Measurements from ENCODE around the gene ITGAE.

The ITGAE gene

GRCh38 chr17:3693141-3693540 lies 107.8 kb downstream of the ITGAE start:
- no peak for TF ChIP-seq CTCF (IDR thresholded peaks at IDR 0.05; ENCODE audit: borderline replicate concordance, control extremely low read depth, extremely low read depth, insufficient read depth, missing control alignments)
- in situ Hi-C loops (cut with MboI; ENCODE audit: low sequenced_read_pairs, unreplicated experiment): no loop called here

GRCh38 chr17:3692346-3692745 lies 108.6 kb downstream of the ITGAE start:
- DNase-seq (ENCODE audit: low spot score): no peak
- no peak for TF ChIP-seq CTCF (IDR thresholded peaks at IDR 0.05; ENCODE audit: borderline replicate concordance, control extremely low read depth, extremely low read depth, insufficient read depth, missing control alignments)
- in situ Hi-C loops (cut with MboI; ENCODE audit: low sequenced_read_pairs, unreplicated experiment): no loop called here

More at GRCh38 chr17:3693141-3693540, 107.8 kb downstream of the ITGAE start:
- no peak for DNase-seq (ENCODE audit: low spot score)

GRCh38 chr17:3691617-3692067 lies 109.3 kb downstream of the ITGAE start:
- peak; percentile 28 for TF ChIP-seq CTCF (IDR thresholded peaks at IDR 0.05; ENCODE audit: borderline replicate concordance, control extremely low read depth, extremely low read depth, insufficient read depth, missing control alignments)
- in situ Hi-C loops (cut with MboI; ENCODE audit: low sequenced_read_pairs, unreplicated experiment): no loop called here

GRCh38 chr17:3690094-3690715 lies 110.8 kb downstream of the ITGAE start:
- peak; percentile 32 for DNase-seq (ENCODE audit: low spot score)
- in situ Hi-C loops (cut with MboI; ENCODE audit: low sequenced_read_pairs, unreplicated experiment): no loop called here
- TF ChIP-seq CTCF (IDR thresholded peaks at IDR 0.05; ENCODE audit: borderline replicate concordance, control extremely low read depth, extremely low read depth, insufficient read depth, missing control alignments): no peak

More at GRCh38 chr17:3691617-3692067, 109.3 kb downstream of the ITGAE start:
- DNase-seq (ENCODE audit: low spot score): no peak

DNA sequence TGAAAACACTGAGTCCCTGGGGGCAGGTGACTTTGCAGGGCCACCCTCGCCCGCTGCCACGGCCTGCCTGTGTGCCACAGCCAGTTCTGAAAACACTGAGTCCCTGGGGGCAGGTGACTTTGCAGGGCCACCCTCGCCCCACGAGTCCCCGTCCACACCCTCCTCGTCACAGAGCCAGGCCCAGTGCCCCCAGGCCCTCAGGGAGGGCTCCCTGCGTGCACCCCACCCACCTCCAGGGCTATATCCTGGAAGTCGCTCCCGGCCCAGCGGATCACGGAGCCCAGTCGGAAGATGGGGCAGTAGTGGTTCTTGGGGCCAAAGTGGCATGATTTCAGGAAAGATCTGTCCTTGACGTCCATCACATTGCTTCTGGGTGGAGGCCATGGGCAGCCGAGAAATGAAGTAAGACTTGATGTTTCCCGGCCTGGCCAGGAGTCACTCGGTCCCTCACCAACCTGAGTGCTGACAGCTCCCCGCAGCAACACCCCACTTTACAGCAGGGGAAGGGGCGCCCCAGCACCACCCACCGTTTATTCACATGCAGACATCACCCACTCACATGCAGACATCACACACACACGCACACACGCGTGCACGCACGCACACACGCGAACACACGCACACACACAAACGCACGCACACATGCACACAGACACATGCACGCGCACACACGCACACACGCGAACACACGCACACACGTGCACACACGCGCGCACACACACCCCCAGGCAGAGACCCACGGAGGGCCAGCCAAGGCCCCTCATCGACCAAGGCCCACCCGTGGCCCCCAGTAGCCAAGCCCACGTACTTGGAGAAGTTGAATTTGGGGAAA lies 111.5 kb downstream of the ITGAE start:
- no peak for DNase-seq (ENCODE audit: low spot score)
- in situ Hi-C loops (cut with MboI; ENCODE audit: low sequenced_read_pairs, unreplicated experiment): no loop called here
- TF ChIP-seq CTCF (IDR thresholded peaks at IDR 0.05; ENCODE audit: borderline replicate concordance, control extremely low read depth, extremely low read depth, insufficient read depth, missing control alignments): no peak

DNA sequence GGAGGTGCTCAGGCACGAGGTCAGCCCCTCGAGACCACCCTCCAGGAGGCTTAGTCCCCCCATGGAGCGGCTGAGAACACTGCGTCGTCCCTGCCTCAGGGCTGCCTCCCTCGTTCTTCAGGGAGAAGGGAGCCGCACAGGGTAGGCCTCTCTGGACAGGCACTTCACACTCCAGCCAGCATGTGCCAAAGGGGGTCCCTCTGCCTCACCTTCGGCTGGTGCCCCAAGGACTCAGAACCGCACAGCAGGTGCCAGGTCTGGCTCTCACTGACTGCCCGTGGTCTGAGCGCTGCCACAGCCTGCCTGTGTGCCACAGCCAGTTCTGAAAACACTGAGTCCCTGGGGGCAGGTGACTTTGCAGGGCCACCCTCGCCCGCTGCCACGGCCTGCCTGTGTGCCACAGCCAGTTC lies 112.1 kb downstream of the ITGAE start:
- in situ Hi-C loops (cut with MboI; ENCODE audit: low sequenced_read_pairs, unreplicated experiment): no loop called here
- no peak for DNase-seq (ENCODE audit: low spot score)
- TF ChIP-seq CTCF (IDR thresholded peaks at IDR 0.05; ENCODE audit: borderline replicate concordance, control extremely low read depth, extremely low read depth, insufficient read depth, missing control alignments): no peak

All from GM13976 (cell line).